Neural crest cell (in vitro differentiated cells): ENCODE data around the gene PRR9. TPM values are rescaled to one million over a fixed set of nuclear protein-coding genes. Genes with fewer than 3 reads are reported as not detected.

ENCODE experiments used
- DNase-seq: peaks from one replicate; pipeline ENCODE4 v3.0.0; 2021; ENCODE audit warnings: low read depth, mixed read lengths, low spot score
- H3K27ac Mint-ChIP-seq: one replicate; pipeline ENCODE4 v1.8.0; 2021; ENCODE audit warnings: mild to moderate bottlenecking, mixed read lengths; ENCODE audit not compliant: unreplicated experiment
- H3K27me3 Mint-ChIP-seq: 2 replicates; pipeline ENCODE4 v1.8.0; 2021; ENCODE audit warnings: low read depth, mild to moderate bottlenecking, mixed read lengths
- H3K36me3 Mint-ChIP-seq: 2 replicates; pipeline ENCODE4 v1.8.0; 2021; ENCODE audit warnings: low read depth, mild to moderate bottlenecking, mixed read lengths
- H3K4me1 Mint-ChIP-seq: 2 replicates; pipeline ENCODE4 v1.8.0; 2021; ENCODE audit warnings: mixed read lengths
- H3K4me3 Mint-ChIP-seq: one replicate; pipeline ENCODE4 v1.8.0; 2021; ENCODE audit warnings: mild to moderate bottlenecking, mixed read lengths
- H3K9me3 Mint-ChIP-seq: 2 replicates; pipeline ENCODE4 v1.8.0; 2021; ENCODE audit warnings: mixed read lengths
- CTCF ChIP-seq: fragments of 200-600 bp; sonication (generic); conservative IDR thresholded peaks from 2 replicates; pipeline ENCODE4 v1.5.0; 2021; ENCODE audit warnings: antibody characterized with exemption, mild to moderate bottlenecking
- total RNA-seq: library from RNA; stranded (reverse); gene quantifications from 2 replicates; pipeline ENCODE4 v1.2.1, GENCODE V29; 2021

The PRR9 gene
- total RNA-seq, 1 donor from 2014 or later = not detected

DNA sequence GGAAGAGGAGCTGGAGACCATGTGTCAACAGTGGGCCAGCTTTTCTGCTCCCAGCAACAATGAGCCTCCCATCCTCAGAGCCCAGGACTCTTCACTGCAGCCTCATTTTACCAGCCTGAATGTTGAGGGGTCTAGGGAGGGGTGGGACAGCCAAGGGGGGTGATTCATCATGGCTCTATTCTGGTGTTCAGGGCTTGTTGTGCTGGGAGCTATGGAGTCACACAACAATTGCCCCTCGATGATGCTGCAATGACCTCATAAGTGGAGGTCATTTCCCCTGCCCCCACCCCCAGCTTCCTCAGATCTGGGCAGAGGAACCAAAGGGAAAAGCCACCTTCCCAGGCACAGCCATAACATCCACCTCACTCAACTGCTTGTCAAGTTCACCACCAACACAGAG lies 14.3 kb upstream of the PRR9 start, which contains the start of gene LELP1:
Gene LELP1 (plus strand): TSS at position 301 of the 400 bp plus-strand sequence. CDS start 1,278 bp downstream, outside the sequence.
- H3K4me1 Mint-ChIP-seq = no peaks in the 10 kb centered on the region
- no peaks in the 10 kb centered on the region for H3K9me3 Mint-ChIP-seq
- peaks cover 34% of the 10 kb centered on the region for H3K27me3 Mint-ChIP-seq
- no peaks in the 10 kb centered on the region for H3K36me3 Mint-ChIP-seq
- H3K27ac Mint-ChIP-seq = no peak within 1 kb of the TSS
- no peak for DNase-seq
- no peak for TF ChIP-seq CTCF
- no peak within 1 kb of the TSS for H3K4me3 Mint-ChIP-seq

- H3K27ac Mint-ChIP-seq = no peak overlapping the region
- H3K27me3 Mint-ChIP-seq = peaks cover 30% of the 10 kb centered on the region
- no peaks in the 10 kb centered on the region for H3K9me3 Mint-ChIP-seq
- DNase-seq = no peak
- H3K4me1 Mint-ChIP-seq = peaks cover 3% of the 10 kb centered on the region
- no peak for TF ChIP-seq CTCF
- no peak overlapping the region for H3K4me3 Mint-ChIP-seq
- no peaks in the 10 kb centered on the region for H3K36me3 Mint-ChIP-seq
Observed at GRCh38 chr1:153206631-153207030, 10.8 kb upstream of the PRR9 start.

GRCh38 chr1:153210206-153210605 lies 7.2 kb upstream of the PRR9 start:
- H3K27ac Mint-ChIP-seq = no peak overlapping the region
- peaks cover 3% of the 10 kb centered on the region for H3K4me1 Mint-ChIP-seq
- TF ChIP-seq CTCF = no peak
- no peaks in the 10 kb centered on the region for H3K36me3 Mint-ChIP-seq
- DNase-seq = no peak
- H3K9me3 Mint-ChIP-seq = no peaks in the 10 kb centered on the region
- H3K4me3 Mint-ChIP-seq = no peak overlapping the region
- H3K27me3 Mint-ChIP-seq = peaks cover 22% of the 10 kb centered on the region

GRCh38 chr1:153212201-153212600 lies 5.2 kb upstream of the PRR9 start:
- Mint-ChIP-seq H3K9me3 (no peaks in the 10 kb centered on the region), H3K36me3 (no peaks in the 10 kb centered on the region), H3K27ac (no peak overlapping the region), H3K27me3 (peaks cover 23% of the 10 kb centered on the region), H3K4me1 (peaks cover 3% of the 10 kb centered on the region), H3K4me3 (no peak overlapping the region)
- no peak for TF ChIP-seq CTCF
- DNase-seq = no peak

DNA sequence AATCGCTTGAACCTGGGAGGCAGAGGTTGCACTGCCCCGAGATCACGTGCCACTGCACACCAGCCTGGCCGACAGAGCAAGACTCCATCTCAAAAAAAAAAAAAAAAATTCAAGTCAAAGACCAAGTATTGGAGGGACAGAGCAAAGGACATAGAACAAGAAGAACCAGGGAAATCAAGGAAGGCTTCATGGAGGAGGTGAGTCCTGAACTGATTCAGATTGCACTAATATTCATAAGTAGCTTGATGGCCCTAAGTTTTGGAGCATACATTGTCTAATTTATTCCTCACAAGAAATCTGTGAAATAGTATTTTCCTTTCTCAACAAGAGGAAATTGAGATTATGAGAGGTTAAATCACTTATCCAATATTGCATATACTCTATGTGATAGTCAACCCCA lies 3.9 kb upstream of the PRR9 start:
- no peaks in the 10 kb centered on the region for H3K36me3 Mint-ChIP-seq
- no peak overlapping the region for H3K27ac Mint-ChIP-seq
- peaks cover 3% of the 10 kb centered on the region for H3K4me1 Mint-ChIP-seq
- no peak overlapping the region for H3K4me3 Mint-ChIP-seq
- no peak for DNase-seq
- no peaks in the 10 kb centered on the region for H3K9me3 Mint-ChIP-seq
- peaks cover 26% of the 10 kb centered on the region for H3K27me3 Mint-ChIP-seq
- no peak for TF ChIP-seq CTCF
